Measurements from ENCODE around the gene KCNRG. TPM values are rescaled to one million over a fixed set of nuclear protein-coding genes. Genes with fewer than 3 reads are reported as not detected.
"Not testable (repeated sequence)": the region's sequence is repeated elsewhere in the genome, so short reads cannot be mapped to it uniquely, and the experiment has no call there.

KCNRG gene
- total RNA-seq (2014; rRNA removed; shearing (Covaris generic)), result 1.9 TPM in 1 of 2 replicates, not detected in the other

GRCh38 chr13:50015258-50015657, at the start of gene KCNRG:
Gene KCNRG, plus strand, starts transcription at chr13:50015444. Its CDS starts 50 bp downstream, at chr13:50015494.
- H3K36me3 ChIP-seq, result peaks cover 66% of the 10 kb centered on the region

GRCh38 chr13:49967456-49967855, 47.8 kb upstream of the KCNRG start:
- Histone ChIP-seq H3K9me3 (replicated peaks) (no peaks in the 10 kb centered on the region), H3K27me3 (replicated peaks) (no peaks in the 10 kb centered on the region), H3K4me1 (replicated peaks) (no peaks in the 10 kb centered on the region), H3K27ac (no peak overlapping the region), H3K4me3 (no peak overlapping the region), H3K36me3 (no peaks in the 10 kb centered on the region)
- no peak for DNase-seq (ENCODE audit: low read depth in 1 of 2, low spot score in 2 of 2)

More at GRCh38 chr13:50015258-50015657, at the start of gene KCNRG:
- Histone ChIP-seq H3K27me3 (replicated peaks) (no peaks in the 10 kb centered on the region), H3K4me1 (replicated peaks) (no peaks in the 10 kb centered on the region), H3K27ac (no peak within 1 kb of the TSS), H3K9me3 (replicated peaks) (no peaks in the 10 kb centered on the region), H3K4me3 (no peak within 1 kb of the TSS)
- no peak for DNase-seq (ENCODE audit: low read depth in 1 of 2, low spot score in 2 of 2)

- no peaks in the 10 kb centered on the region for H3K27me3 ChIP-seq (replicated peaks)
Observed at GRCh38 chr13:49972709-49973108, 42.5 kb upstream of the KCNRG start.

GRCh38 chr13:49975826-49976225, 39.4 kb upstream of the KCNRG start:
- H3K9me3 ChIP-seq (replicated peaks), result no peaks in the 10 kb centered on the region
- no peak for DNase-seq (ENCODE audit: low read depth in 1 of 2, low spot score in 2 of 2)

More at GRCh38 chr13:49972709-49973108, 42.5 kb upstream of the KCNRG start:
- peaks cover 7% of the 10 kb centered on the region for H3K4me1 ChIP-seq (replicated peaks)
- H3K27ac ChIP-seq, result no peak overlapping the region
- H3K4me3 ChIP-seq, result no peak overlapping the region
- no peaks in the 10 kb centered on the region for H3K36me3 ChIP-seq
- H3K9me3 ChIP-seq (replicated peaks), result no peaks in the 10 kb centered on the region
- DNase-seq (ENCODE audit: low read depth in 1 of 2, low spot score in 2 of 2), result no peak

GRCh38 chr13:49976314-49977258, 38.7 kb upstream of the KCNRG start:
- peak; percentile 43 to 46 for DNase-seq (ENCODE audit: low read depth in 1 of 2, low spot score in 2 of 2)
- Histone ChIP-seq H3K36me3 (no peaks in the 10 kb centered on the region), H3K4me3 (no peak overlapping the region), H3K4me1 (replicated peaks) (peaks cover 7% of the 10 kb centered on the region), H3K9me3 (replicated peaks) (no peaks in the 10 kb centered on the region), H3K27me3 (replicated peaks) (no peaks in the 10 kb centered on the region), H3K27ac (peak overlapping the region; percentile 32; the same call in 1 of the 2 replicates)

More at GRCh38 chr13:49975826-49976225, 39.4 kb upstream of the KCNRG start:
- Histone ChIP-seq H3K27ac (no peak overlapping the region), H3K4me1 (replicated peaks) (peaks cover 7% of the 10 kb centered on the region), H3K4me3 (no peak overlapping the region), H3K27me3 (replicated peaks) (no peaks in the 10 kb centered on the region), H3K36me3 (no peaks in the 10 kb centered on the region)

GRCh38 chr13:49977992-49978391, 37.3 kb upstream of the KCNRG start:
- Histone ChIP-seq H3K9me3 (replicated peaks) (no peaks in the 10 kb centered on the region), H3K27me3 (replicated peaks) (no peaks in the 10 kb centered on the region), H3K27ac (no peak overlapping the region), H3K4me1 (replicated peaks) (peaks cover 7% of the 10 kb centered on the region), H3K36me3 (no peaks in the 10 kb centered on the region), H3K4me3 (no peak overlapping the region)
- DNase-seq (ENCODE audit: low read depth in 1 of 2, low spot score in 2 of 2), result no peak

GRCh38 chr13:49980266-49980665, 35.0 kb upstream of the KCNRG start:
- Histone ChIP-seq H3K36me3 (no peaks in the 10 kb centered on the region), H3K27ac (no peak overlapping the region), H3K4me1 (replicated peaks) (peaks cover 7% of the 10 kb centered on the region), H3K27me3 (replicated peaks) (no peaks in the 10 kb centered on the region), H3K9me3 (replicated peaks) (no peaks in the 10 kb centered on the region), H3K4me3 (no peak overlapping the region)
- DNase-seq (ENCODE audit: low read depth in 1 of 2, low spot score in 2 of 2), result no peak

GRCh38 chr13:49985129-49985528, 30.1 kb upstream of the KCNRG start:
- Histone ChIP-seq H3K4me1 (replicated peaks) (no peaks in the 10 kb centered on the region), H3K27me3 (replicated peaks) (no peaks in the 10 kb centered on the region), H3K36me3 (no peaks in the 10 kb centered on the region), H3K4me3 (no peak overlapping the region), H3K27ac (no peak overlapping the region), H3K9me3 (replicated peaks) (no peaks in the 10 kb centered on the region)
- DNase-seq (ENCODE audit: low read depth in 1 of 2, low spot score in 2 of 2), result no peak

- Histone ChIP-seq H3K4me1 (replicated peaks) (no peaks in the 10 kb centered on the region), H3K9me3 (replicated peaks) (no peaks in the 10 kb centered on the region), H3K27me3 (replicated peaks) (no peaks in the 10 kb centered on the region), H3K36me3 (no peaks in the 10 kb centered on the region), H3K27ac (no peak overlapping the region), H3K4me3 (no peak overlapping the region)
- no peak for DNase-seq (ENCODE audit: low read depth in 1 of 2, low spot score in 2 of 2)
Observed at GRCh38 chr13:49986471-49986870, 28.8 kb upstream of the KCNRG start.

- H3K36me3 ChIP-seq; H3K9me3 ChIP-seq (replicated peaks); H3K27me3 ChIP-seq (replicated peaks); H3K27ac ChIP-seq; H3K4me3 ChIP-seq; DNase-seq (ENCODE audit: low read depth in 1 of 2, low spot score in 2 of 2); H3K4me1 ChIP-seq (replicated peaks): not testable (repeated sequence)
Observed at GRCh38 chr13:49990612-49991011, 24.6 kb upstream of the KCNRG start.

- Histone ChIP-seq H3K4me1 (replicated peaks) (peaks cover 8% of the 10 kb centered on the region), H3K27ac (no peak overlapping the region), H3K4me3 (no peak overlapping the region), H3K9me3 (replicated peaks) (no peaks in the 10 kb centered on the region), H3K36me3 (peaks cover 10% of the 10 kb centered on the region), H3K27me3 (replicated peaks) (no peaks in the 10 kb centered on the region)
- no peak for DNase-seq (ENCODE audit: low read depth in 1 of 2, low spot score in 2 of 2)
Observed at GRCh38 chr13:49993111-49993510, 22.1 kb upstream of the KCNRG start.

- no peak for DNase-seq (ENCODE audit: low read depth in 1 of 2, low spot score in 2 of 2)
- Histone ChIP-seq H3K9me3 (replicated peaks) (no peaks in the 10 kb centered on the region), H3K27ac (no peak overlapping the region), H3K36me3 (peaks cover 16% of the 10 kb centered on the region), H3K4me1 (replicated peaks) (peaks cover 8% of the 10 kb centered on the region), H3K4me3 (no peak overlapping the region), H3K27me3 (replicated peaks) (no peaks in the 10 kb centered on the region)
Observed at GRCh38 chr13:49993666-49994065, 21.6 kb upstream of the KCNRG start.

GRCh38 chr13:49995625-49996101, 19.6 kb upstream of the KCNRG start:
- Histone ChIP-seq H3K4me3 (peak overlapping the region; percentile 79), H3K4me1 (replicated peaks) (peaks cover 14% of the 10 kb centered on the region), H3K27me3 (replicated peaks) (no peaks in the 10 kb centered on the region), H3K27ac (peak overlapping the region; percentile 99), H3K36me3 (peaks cover 36% of the 10 kb centered on the region), H3K9me3 (replicated peaks) (no peaks in the 10 kb centered on the region)
- no peak for DNase-seq (ENCODE audit: low read depth in 1 of 2, low spot score in 2 of 2)
